ENCODE results near the gene ZBED4. TPM values are rescaled to one million over a fixed set of nuclear protein-coding genes. Genes with fewer than 3 reads are reported as not detected.
A peak's percentile ranks its signal among the peaks of the same experiment; 100 is the strongest.

Gene ZBED4
- total and polyA plus RNA-seq, 2 of the 13 experiments (the other 11 are each of a cell fraction or from before 2014, with no cell fraction given): 5.4 to 9.6 TPM

GRCh38 chr22:49852898-49853894 lies at the start of gene ZBED4 (continued):
- TF ChIP-seq PBX3 (CRISPR knock-in tag; IDR thresholded peaks at IDR 0.05; ENCODE audit: borderline replicate concordance) (0 out of 2 replicates have a peak, but pooled peaks have one; percentile 24), ZNF256 (CRISPR knock-in tag; conservative IDR thresholded peaks at IDR 0.05) (no peak), ZMAT3 (CRISPR knock-in tag; conservative IDR thresholded peaks at IDR 0.05) (peak; percentile 81; the same call in 1 of the 2 replicates), SOX13 (IDR thresholded peaks at IDR 0.05) (no peak), SOX13 (CRISPR knock-in tag; conservative IDR thresholded peaks at IDR 0.05 in 1 of 2, IDR thresholded peaks at IDR 0.05 in 1 of 2) (0 out of 4 replicates have a peak, but pooled peaks of 1 of the 2 experiments have one; percentile 14), ZNF225 (CRISPR knock-in tag; IDR thresholded peaks at IDR 0.05) (peak; percentile 41; the same call in 1 of the 2 replicates), NR2C2 (CRISPR knock-in tag; IDR thresholded peaks at IDR 0.05; ENCODE audit: borderline replicate concordance) (peak; percentile 51), ZBTB43 (CRISPR knock-in tag; conservative IDR thresholded peaks at IDR 0.05) (no peak), ZNF616 (CRISPR knock-in tag; IDR thresholded peaks at IDR 0.05; ENCODE audit: low read depth) (no peak), ZNF580 (CRISPR knock-in tag; IDR thresholded peaks at IDR 0.05; ENCODE audit: borderline replicate concordance, low read depth) (no peak), RFX3 (CRISPR knock-in tag; IDR thresholded peaks at IDR 0.05) (no peak), EEA1 (CRISPR knock-in tag; IDR thresholded peaks at IDR 0.05; ENCODE audit: borderline replicate concordance) (peak; percentile 85; the same call in 1 of the 2 replicates), SRSF9 (IDR thresholded peaks at IDR 0.05; ENCODE audit: borderline replicate concordance, insufficient read depth, low read depth, low read length, poor library complexity, severe bottlenecking) (no peak), ZFP36L1 (CRISPR knock-in tag; IDR thresholded peaks at IDR 0.05) (no peak), KAT2B (IDR thresholded peaks at IDR 0.05; ENCODE audit: borderline replicate concordance, low read depth, low read length) (no peak), ZNF12 (CRISPR knock-in tag; IDR thresholded peaks at IDR 0.05) (peak; percentile 18; the same call in 1 of the 2 replicates), ZNF660 (CRISPR knock-in tag; IDR thresholded peaks at IDR 0.05; ENCODE audit: borderline replicate concordance, low read depth) (no peak)
- TF ChIP-seq, protein P1, sequence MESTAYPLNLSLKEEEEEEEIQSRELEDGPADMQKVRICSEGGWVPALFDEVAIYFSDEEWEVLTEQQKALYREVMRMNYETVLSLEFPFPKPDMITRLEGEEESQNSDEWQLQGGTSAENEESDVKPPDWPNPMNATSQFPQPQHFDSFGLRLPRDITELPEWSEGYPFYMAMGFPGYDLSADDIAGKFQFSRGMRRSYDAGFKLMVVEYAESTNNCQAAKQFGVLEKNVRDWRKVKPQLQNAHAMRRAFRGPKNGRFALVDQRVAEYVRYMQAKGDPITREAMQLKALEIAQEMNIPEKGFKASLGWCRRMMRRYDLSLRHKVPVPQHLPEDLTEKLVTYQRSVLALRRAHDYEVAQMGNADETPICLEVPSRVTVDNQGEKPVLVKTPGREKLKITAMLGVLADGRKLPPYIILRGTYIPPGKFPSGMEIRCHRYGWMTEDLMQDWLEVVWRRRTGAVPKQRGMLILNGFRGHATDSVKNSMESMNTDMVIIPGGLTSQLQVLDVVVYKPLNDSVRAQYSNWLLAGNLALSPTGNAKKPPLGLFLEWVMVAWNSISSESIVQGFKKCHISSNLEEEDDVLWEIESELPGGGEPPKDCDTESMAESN (CRISPR knock-in tag; conservative IDR thresholded peaks at IDR 0.05): peak; percentile 87
- TF ChIP-seq, protein P2, sequence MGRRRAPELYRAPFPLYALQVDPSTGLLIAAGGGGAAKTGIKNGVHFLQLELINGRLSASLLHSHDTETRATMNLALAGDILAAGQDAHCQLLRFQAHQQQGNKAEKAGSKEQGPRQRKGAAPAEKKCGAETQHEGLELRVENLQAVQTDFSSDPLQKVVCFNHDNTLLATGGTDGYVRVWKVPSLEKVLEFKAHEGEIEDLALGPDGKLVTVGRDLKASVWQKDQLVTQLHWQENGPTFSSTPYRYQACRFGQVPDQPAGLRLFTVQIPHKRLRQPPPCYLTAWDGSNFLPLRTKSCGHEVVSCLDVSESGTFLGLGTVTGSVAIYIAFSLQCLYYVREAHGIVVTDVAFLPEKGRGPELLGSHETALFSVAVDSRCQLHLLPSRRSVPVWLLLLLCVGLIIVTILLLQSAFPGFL (CRISPR knock-in tag; IDR thresholded peaks at IDR 0.05): no peak
- TF ChIP-seq, protein P3, sequence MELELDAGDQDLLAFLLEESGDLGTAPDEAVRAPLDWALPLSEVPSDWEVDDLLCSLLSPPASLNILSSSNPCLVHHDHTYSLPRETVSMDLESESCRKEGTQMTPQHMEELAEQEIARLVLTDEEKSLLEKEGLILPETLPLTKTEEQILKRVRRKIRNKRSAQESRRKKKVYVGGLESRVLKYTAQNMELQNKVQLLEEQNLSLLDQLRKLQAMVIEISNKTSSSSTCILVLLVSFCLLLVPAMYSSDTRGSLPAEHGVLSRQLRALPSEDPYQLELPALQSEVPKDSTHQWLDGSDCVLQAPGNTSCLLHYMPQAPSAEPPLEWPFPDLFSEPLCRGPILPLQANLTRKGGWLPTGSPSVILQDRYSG (CRISPR knock-in tag; IDR thresholded peaks at IDR 0.05): 0 out of 2 replicates have a peak, but pooled peaks have one; percentile 54

All from HepG2 (cell line).